Ascending aorta (tissue), 2 donors: ENCODE data around the gene ACOXL. TPM values are rescaled to one million over a fixed set of nuclear protein-coding genes. Genes with fewer than 3 reads are reported as not detected.

Experiments
- DNase-seq, 2 donors: peaks; one replicate each; pipeline ENCODE4 v3.0.0-alpha.2; 2019; ENCODE audit warnings: low spot score in 2 of 2
- H3K27ac ChIP-seq, 2 donors: fragments of 200-600 bp; sonication (generic); one replicate each; pipeline ENCODE4 v1.5.1; 2016 to 2017; ENCODE audit warnings: mild to moderate bottlenecking in 1 of 2
- H3K27me3 ChIP-seq: fragments of 200-600 bp; sonication (generic); one replicate; pipeline ENCODE4 v1.5.1; 2017
- H3K36me3 ChIP-seq, 2 donors: fragments of 200-600 bp; sonication (generic); one replicate each; pipeline ENCODE4 v1.5.1; 2016
- H3K4me1 ChIP-seq, 2 donors: fragments of 200-600 bp; sonication (generic); one replicate each; pipeline ENCODE4 v1.5.1; 2016 to 2017; ENCODE audit warnings: mild to moderate bottlenecking in 1 of 2
- H3K4me3 ChIP-seq, 2 donors: fragments of 200-600 bp; sonication (generic); one replicate each; pipeline ENCODE4 v1.5.1; 2016 to 2017; ENCODE audit warnings: mild to moderate bottlenecking in 1 of 2
- H3K9me3 ChIP-seq, 2 donors: fragments of 200-600 bp; sonication (generic); one replicate each; pipeline ENCODE4 v1.5.1; 2016
- intact Hi-C: fragments of 100-400 bp; cut with DNase I; formaldehyde crosslinking; loops from one replicate; pipeline ENCODE4 v1.15.1; 2023
- total RNA-seq: library from RNA; depleted of rRNA; stranded (reverse); fragments of >200 nt; gene quantifications from one replicate; pipeline ENCODE4 v1.1.0, GENCODE V29; 2016
- TF ChIP-seq, protein P1 (sequence below), 3 experiments: fragments of 200-600 bp in 2 of 3; fragments of 450-650 bp in 1 of 3; sonication (generic) in 2 of 3; IDR thresholded peaks; one replicate each; pipeline ENCODE4 v1.5.1; 2016 to 2019; ENCODE audit warnings: antibody characterized with exemption in 3 of 3, mild to moderate bottlenecking in 1 of 3, moderate library complexity in 1 of 3

The ACOXL gene
- total RNA-seq, 1 donor from 2014 or later, result not detected

DNA sequence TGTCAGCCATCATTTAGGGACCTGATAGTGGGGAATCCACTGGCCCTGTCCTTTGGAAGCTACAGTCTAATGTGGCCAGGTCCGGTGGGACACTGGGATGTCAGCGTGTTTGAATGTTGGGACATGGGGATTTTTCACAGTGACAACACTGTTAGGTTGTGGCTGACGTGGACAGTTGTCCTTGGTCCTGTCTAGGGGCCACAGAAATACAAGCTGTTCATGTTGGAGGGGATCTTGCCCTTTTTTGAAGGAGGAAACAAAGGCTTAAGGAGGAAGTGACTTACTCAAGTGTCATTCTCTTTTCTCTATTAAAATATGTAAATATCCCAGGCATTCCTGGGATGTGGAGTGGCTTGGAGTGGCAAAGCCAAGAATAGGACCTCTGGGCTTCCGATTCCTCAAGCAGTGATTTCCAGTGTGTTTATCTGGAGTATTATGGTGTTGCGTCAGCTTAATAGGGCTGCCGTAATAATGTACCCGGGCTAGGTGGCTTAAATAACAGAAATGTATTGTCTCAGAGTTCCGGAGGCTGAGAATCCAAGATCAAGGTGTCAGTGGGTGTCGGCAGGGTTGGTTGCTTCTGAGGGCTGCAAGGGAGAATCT, 8.5 kb downstream of the ACOXL start:
- H3K27me3 ChIP-seq, result no peaks in the 10 kb centered on the region
- no peaks in the 10 kb centered on the region for H3K4me1 ChIP-seq
- H3K9me3 ChIP-seq, result peaks cover 0 to 7% of the 10 kb centered on the region in 2 donors
- intact Hi-C loops, result no loop called here
- no peak overlapping the region for H3K27ac ChIP-seq
- no peak for DNase-seq
- H3K36me3 ChIP-seq, result no peaks in the 10 kb centered on the region
- H3K4me3 ChIP-seq, result no peak overlapping the region
- TF ChIP-seq, protein P1, sequence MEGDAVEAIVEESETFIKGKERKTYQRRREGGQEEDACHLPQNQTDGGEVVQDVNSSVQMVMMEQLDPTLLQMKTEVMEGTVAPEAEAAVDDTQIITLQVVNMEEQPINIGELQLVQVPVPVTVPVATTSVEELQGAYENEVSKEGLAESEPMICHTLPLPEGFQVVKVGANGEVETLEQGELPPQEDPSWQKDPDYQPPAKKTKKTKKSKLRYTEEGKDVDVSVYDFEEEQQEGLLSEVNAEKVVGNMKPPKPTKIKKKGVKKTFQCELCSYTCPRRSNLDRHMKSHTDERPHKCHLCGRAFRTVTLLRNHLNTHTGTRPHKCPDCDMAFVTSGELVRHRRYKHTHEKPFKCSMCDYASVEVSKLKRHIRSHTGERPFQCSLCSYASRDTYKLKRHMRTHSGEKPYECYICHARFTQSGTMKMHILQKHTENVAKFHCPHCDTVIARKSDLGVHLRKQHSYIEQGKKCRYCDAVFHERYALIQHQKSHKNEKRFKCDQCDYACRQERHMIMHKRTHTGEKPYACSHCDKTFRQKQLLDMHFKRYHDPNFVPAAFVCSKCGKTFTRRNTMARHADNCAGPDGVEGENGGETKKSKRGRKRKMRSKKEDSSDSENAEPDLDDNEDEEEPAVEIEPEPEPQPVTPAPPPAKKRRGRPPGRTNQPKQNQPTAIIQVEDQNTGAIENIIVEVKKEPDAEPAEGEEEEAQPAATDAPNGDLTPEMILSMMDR (IDR thresholded peaks at IDR 0.05), result no peak

DNA sequence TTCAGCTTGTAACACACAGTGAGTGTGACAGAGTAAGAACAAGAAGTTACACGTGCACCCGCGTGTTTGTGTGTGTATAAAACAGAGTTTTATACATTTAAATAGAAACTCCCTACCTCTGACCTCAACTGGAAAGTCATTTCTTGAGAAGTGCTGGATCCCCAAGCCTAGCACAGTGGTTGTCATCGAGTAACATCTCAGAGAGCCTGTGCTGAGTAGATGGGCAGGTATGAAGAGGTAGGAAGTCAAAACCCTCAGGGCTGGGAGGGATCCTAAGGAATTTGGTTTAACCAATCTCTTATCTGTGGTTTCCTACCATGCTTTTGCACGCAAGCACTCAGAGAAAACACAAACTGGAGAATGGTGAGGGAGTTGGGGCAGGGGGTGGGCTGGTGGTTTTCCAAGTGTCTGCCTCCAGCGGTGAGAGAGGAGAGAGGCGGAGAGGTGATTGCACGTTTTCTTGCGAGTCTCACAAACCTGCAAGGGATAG, 9.2 kb downstream of the ACOXL start:
- intact Hi-C loops, result no loop called here

DNA sequence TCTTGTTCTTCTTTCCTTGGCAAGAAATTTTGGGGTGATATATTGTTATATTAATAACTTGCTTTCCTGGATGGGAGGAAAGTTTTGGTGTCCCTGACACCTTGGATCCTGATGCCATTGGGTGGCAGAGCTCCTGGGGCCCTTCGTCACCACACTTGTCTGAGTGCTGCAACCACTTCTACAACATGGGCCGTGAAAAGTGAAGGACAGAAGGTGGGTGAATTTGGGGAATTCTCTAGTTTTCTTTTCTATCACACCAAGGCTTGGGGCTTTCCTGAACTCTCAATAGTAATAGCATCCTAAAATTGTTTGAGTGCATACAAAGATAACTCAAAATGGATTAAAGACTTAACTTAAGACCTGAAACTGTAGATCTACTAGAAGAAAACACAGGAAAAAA, 10.0 kb downstream of the ACOXL start:
- peaks cover 0 to 7% of the 10 kb centered on the region in 2 donors for H3K9me3 ChIP-seq
- H3K27me3 ChIP-seq, result no peaks in the 10 kb centered on the region
- H3K4me3 ChIP-seq, result no peak overlapping the region
- no peaks in the 10 kb centered on the region for H3K36me3 ChIP-seq
- TF ChIP-seq, protein P1 (IDR thresholded peaks at IDR 0.05), result no peak
- intact Hi-C loops, result no loop called here
- H3K4me1 ChIP-seq, result no peaks in the 10 kb centered on the region
- no peak overlapping the region for H3K27ac ChIP-seq
- no peak for DNase-seq

More for the DNA sequence above, 9.2 kb downstream of the ACOXL start:
- no peaks in the 10 kb centered on the region for H3K4me1 ChIP-seq
- no peak overlapping the region for H3K4me3 ChIP-seq
- no peak overlapping the region for H3K27ac ChIP-seq
- TF ChIP-seq, protein P1 (IDR thresholded peaks at IDR 0.05), result no peak
- H3K36me3 ChIP-seq, result no peaks in the 10 kb centered on the region
- no peaks in the 10 kb centered on the region for H3K27me3 ChIP-seq
- peaks cover 0 to 7% of the 10 kb centered on the region in 2 donors for H3K9me3 ChIP-seq
- no peak for DNase-seq

DNA sequence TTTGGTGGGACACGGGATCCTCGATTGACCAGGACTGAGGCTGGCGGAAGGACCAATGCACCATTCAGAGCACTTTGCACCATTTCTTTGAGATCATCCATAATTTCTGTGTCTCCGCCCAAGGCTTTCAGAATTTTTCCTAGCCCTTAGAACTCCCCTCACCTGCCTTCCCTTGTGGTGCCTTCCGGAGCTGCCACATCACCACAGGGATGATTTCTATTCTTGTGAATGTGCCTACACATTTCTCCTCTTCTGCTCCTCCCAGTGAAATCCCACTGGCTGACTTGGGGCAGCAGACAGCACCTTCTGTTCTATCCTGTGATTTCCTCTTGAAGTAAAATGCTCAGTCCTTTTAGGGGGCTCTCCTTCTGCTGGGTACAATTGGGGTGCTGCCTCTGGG, 11.2 kb downstream of the ACOXL start:
- H3K27ac ChIP-seq, result no peak overlapping the region
- H3K9me3 ChIP-seq, result peaks cover 0 to 3% of the 10 kb centered on the region in 2 donors
- no peaks in the 10 kb centered on the region for H3K27me3 ChIP-seq
- H3K36me3 ChIP-seq, result no peaks in the 10 kb centered on the region
- TF ChIP-seq, protein P1 (IDR thresholded peaks at IDR 0.05), result no peak
- no peak for DNase-seq
- no peaks in the 10 kb centered on the region for H3K4me1 ChIP-seq
- no peak overlapping the region for H3K4me3 ChIP-seq
- intact Hi-C loops, result no loop called here

DNA sequence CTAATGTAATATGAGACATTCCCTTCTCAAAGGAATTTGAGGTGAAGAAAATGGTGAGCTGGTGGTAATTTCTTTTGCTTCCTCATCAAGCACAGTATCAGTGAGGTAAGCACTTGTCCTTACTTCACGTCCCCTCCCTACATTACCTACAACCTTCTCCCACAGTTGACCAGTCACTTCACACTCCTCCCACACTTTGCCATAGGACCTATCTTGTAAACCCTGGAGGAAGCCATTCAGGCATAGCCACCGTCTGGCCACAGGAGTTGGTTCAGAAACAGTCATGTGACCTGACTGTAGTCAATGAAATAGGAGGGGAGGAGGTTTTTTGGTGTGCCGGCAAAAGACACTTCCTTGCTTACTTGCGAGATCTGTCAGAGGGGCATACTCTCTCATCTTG, 12.1 kb downstream of the ACOXL start:
- H3K4me3 ChIP-seq, result no peak overlapping the region
- no peaks in the 10 kb centered on the region for H3K36me3 ChIP-seq
- H3K27me3 ChIP-seq, result no peaks in the 10 kb centered on the region
- intact Hi-C loops, result no loop called here
- no peaks in the 10 kb centered on the region for H3K4me1 ChIP-seq
- no peak overlapping the region for H3K27ac ChIP-seq
- no peak for DNase-seq
- no peaks in the 10 kb centered on the region for H3K9me3 ChIP-seq
- TF ChIP-seq, protein P1 (IDR thresholded peaks at IDR 0.05), result no peak
